A172 (cell line): ENCODE measurements around the gene BUB1B. TPM values are rescaled to one million over a fixed set of nuclear protein-coding genes. Genes with fewer than 3 reads are reported as not detected.
"Not testable (repeated sequence)": the region's sequence is repeated elsewhere in the genome, so short reads cannot be mapped to it uniquely, and the experiment has no call there.

ENCODE experiments used
- DNase-seq: peaks from one replicate; pipeline ENCODE4 v3.0.0-alpha.2; 2015; ENCODE audit warnings: low spot score
- total RNA-seq: library from RNA; depleted of rRNA; stranded (reverse); fragments of >200 nt; shearing (Covaris generic); gene quantifications from 2 replicates; pipeline ENCODE4 v1.2.3, GENCODE V29; 2014; rRNA removed

Gene BUB1B
- total RNA-seq = 73.0 and 82.1 TPM in 2 replicates

DNA sequence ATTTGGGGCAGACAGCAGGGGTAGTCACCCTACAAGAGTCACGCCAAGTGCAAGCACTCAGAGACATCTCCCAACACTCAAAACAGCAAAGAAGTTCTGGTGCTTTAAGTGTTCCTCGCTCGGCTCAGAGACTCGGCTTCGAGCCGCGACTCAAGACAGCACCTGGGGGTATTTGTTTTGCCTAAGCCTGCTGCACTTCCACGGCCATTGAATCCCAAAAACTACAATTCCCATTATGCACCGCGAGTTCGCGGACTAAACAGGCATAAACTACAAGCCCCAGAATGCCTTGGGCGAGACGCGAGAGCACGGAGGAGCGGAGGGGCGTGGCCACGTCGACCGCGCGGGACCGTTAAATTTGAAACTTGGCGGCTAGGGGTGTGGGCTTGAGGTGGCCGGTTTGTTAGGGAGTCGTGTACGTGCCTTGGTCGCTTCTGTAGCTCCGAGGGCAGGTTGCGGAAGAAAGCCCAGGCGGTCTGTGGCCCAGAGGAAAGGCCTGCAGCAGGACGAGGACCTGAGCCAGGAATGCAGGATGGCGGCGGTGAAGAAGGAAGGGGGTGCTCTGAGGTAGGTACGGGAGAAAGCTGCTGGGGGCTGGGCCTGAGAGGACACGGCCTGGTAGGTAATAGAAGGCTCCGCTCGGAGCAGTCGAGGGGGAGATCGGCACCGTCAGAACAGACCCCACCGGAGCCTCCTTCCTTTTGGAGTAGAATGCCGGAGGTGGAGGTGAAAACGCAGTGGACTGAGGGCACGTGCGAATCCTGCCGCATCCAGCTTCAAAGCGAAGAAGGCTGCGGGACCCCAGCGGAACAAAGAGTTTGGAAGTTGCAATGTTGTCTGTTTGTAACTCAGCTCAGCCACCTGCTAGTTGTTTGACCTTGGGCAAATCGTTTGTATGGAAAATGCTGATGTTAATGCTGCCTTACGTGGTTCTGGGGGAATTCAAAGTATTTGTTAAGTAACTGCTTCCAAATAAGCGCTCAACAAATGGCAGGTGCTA is at the start of gene BUB1B:
TSS of gene BUB1B (plus strand) at position 381 of the 1,000 bp plus-strand sequence. CDS start at position 533, 152 bp downstream.
- DNase-seq = peak; percentile 84

- DNase-seq = no peak
These were observed 49.0 kb upstream of the BUB1B start for GRCh38 chr15:40111888-40112287.

DNA sequence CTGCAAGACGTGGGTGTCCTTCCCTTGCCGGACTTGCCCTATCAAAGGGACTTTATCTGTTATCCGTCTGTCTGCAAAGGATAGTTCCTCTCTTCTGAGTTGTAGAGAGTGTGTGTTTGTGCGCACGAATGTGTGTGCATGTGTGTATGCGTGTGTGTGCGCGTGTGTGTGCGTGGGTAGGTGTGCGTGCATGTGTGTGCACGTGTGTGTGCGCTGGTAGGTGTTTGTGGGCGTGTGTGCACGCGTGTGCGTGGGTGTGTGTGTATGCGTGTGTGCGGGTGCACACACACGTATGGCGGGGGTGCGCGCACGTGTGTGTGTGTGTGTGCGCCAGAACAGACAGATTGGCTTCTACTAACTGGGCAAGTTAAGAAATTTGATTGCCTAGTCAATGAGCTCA is 48.1 kb upstream of the BUB1B start:
- no peak for DNase-seq

DNA sequence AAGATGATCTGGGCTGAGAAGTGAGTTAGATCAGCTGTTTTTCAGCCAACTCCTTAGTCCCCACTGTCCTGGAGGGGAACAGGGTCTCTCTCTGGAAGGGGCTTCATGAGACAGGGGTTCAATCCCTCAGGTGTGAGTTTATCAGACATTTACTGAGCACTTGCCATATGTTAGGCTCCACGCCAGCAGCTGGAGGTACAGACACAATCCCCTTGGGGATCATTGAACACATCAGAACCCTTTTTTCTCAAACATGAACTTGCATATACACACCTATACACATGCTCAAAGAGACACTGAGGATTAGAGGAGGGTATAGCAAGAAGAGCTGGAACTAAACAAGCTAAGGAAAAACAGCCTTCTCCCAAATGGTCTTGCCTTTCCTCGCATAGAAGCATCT is 46.7 kb upstream of the BUB1B start:
- DNase-seq = no peak

GRCh38 chr15:40115106-40115505 is 45.8 kb upstream of the BUB1B start:
- DNase-seq = not testable (repeated sequence)

DNA sequence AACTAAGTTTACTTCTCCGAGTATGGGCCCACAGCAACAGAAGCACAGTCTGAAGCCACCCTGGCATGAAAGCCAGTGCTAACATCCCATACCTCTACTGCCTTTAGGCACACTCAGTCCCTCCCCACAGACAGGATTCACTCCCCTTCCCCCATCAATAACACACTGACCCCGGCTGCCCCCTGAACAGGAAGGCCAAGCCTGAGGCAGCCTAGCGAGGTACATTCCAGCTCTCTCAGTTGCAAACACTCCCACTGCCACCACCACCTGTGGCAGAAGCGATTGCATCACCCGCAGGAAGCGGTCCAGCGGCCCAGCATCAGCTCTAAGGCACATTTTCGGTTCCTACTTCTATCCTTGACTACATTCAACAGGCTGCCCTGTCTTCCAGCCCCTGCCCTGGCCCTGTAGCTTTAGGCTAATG is 45.2 kb upstream of the BUB1B start:
- DNase-seq = no peak

GRCh38 chr15:40118473-40118872 is 42.4 kb upstream of the BUB1B start:
- DNase-seq = peak; percentile 66

DNA sequence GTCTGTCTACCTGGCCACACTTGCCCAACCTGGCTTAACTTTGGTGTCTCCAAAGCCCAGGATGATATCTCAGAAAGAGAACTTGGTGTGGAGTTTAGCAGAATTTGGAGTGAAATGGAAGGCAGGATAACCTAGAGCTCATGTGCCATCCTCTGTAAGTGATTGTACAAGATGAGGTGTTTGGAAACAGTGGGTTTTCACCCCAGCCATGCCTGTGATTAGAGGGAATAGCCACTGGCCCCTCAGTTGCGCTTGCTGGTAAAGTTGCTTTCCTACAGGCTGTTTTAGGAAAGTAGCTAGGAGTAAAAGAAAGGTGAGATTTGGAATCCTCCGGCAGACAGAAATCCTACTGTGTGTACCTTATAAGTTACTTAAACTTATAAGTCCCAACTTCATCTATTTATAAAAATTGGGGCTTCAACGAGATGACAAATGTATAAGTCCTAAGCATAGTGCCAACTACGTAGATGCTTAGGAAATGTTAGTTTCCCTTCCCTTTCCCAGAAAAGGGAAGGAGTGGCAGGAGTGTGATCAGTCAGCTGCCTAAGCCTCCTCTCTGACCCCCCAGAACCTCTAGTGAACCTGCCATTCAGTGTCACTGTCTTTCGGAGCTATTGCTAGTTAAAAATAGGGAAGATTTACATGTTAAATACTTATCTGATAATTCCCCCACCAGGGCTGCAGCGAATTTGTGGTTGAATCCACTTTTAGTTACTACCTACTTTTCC is 38.8 kb upstream of the BUB1B start:
- no peak for DNase-seq

- not testable (repeated sequence) for DNase-seq
These were observed 37.9 kb upstream of the BUB1B start for GRCh38 chr15:40122989-40123388.

- DNase-seq = not testable (repeated sequence)
These were observed 37.0 kb upstream of the BUB1B start for GRCh38 chr15:40123863-40124262.

DNA sequence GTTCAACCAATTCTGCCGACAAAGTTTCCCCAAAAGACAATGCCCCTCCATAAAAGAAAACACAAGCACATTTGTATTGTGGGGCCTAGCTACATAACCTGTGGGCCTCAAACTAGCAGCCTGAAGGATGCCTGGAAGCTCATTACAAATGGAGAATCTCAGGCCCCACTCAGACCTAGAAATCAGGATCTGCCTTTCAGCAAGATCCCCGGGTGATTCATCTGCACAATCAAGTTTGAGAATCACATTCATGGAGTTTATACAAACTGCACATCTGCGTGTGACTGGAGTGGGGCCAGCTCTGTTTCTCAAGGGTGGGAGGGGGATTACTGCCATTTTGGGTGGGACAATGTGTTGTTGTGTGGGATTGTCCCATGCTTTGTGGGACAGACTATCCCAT is 36.5 kb upstream of the BUB1B start:
- not testable (repeated sequence) for DNase-seq

DNA sequence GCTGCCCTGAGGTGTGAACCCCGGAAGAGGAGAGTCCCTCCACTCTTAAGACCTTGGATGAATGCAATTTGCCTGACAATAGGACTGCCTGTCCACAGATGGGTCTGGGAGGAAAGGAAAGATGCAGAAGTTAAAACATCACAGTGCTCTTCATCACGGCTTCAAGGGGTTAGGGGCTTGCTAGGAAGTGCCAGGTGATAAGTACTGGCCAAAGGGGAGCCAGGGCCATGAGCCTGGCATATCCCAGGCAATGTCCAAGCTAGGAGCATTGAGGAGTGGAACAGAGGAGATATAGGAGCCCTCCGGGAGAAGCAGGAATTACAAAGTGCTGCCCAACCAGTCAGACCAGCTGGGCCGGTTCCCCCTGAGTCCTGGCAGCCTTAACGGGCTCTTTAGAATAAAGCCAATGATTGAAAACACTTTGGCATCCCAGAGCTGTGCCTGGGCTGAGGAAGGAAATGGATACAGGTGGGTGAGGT is 36.0 kb upstream of the BUB1B start:
- not testable (repeated sequence) for DNase-seq

GRCh38 chr15:40125950-40126349 is 34.9 kb upstream of the BUB1B start:
- DNase-seq = no peak

GRCh38 chr15:40128766-40129660 is 31.9 kb upstream of the BUB1B start:
- DNase-seq = no peak

- no peak for DNase-seq
These were observed 30.8 kb upstream of the BUB1B start for GRCh38 chr15:40130118-40130517.

DNA sequence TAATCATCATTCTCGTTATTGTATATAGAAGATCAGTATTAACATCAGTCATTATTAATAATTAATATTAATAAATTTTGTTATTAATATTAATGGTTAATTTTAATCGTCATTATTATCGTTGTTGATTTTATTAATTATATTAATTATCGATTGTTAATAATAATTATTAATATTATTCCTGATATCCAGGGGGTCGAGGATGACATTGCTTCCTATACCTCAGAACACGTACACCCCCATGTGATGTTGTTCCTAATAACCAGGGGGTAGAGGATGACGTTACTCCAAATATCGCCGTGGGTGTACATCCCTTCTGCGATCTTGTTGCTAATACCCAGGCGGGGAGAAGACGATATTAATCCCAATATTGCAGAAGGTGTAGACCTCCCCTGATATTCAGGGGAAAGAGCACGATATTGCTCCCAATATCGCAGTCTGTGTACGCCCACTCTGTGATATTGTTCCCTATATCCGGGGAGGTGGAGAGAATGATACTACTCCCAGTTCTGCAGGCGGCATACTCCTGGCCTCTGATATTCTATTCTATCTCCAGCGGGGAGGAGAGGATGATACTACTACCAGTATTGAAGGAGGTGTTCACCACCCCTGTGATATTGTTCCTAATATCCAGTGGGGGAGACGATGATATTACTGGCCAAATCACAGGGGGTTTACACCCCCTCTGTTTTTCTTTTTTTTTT is 29.9 kb upstream of the BUB1B start:
- DNase-seq = no peak

DNA sequence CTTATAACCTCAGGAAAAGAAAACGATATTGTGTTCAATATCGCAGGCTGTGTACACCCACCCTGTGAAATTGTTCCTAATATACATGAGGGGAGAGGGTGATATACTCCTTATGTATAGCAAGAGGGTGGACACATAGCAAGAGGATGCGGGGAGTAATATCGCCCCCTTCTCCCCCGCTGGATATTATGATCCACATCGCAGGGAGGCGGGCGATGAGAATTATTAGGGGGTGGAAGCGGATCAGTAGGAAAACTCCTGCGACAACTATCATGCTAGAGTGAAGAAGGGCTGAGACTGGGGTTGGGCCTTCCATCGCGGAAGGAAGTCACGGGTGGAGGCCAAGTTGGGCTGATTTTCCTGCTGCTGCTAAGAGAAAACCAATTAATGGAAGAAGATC is 27.3 kb upstream of the BUB1B start:
- DNase-seq = no peak

GRCh38 chr15:40134885-40135284 is 26.0 kb upstream of the BUB1B start:
- no peak for DNase-seq

DNA sequence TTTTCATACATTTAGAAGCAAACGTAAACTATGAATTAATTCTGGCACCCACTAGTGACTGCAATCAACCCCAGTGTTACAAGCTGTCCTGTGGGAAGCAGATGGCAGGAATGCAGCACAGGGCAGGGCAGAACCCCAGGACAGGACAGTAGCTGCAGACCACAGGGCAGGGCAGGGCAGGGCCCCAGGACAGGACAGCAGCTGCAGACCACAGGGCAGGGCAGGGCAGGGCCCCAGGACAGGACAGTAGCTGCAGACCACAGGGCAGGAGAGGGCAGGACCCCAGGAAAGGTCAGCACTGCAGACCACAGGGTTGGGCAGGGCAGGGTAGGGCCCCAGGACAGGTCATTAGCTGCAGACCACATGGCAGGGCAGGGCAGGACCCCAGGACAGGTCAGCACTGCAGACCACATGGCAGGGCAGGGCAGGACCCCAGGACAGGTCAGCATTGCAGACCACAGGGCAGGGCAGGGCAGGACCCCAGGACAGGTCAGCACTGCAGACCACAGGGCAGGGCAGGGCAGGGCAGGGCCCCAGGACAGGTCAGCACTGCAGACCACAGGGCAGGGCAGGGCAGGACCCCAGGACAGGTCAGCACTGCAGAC is 24.9 kb upstream of the BUB1B start:
- not testable (repeated sequence) for DNase-seq
